Liver (tissue), 9 donors: ENCODE measurements around the gene KIZ. TPM values are rescaled to one million over a fixed set of nuclear protein-coding genes. Genes with fewer than 3 reads are reported as not detected.

Experiments
- DNase-seq: peaks from one replicate; pipeline ENCODE4 v3.0.0-alpha.2; 2017; ENCODE audit warnings: low spot score
- H3K27ac ChIP-seq, 2 donors: one replicate each; pipeline ENCODE4 v1.7.0; 2013; ENCODE audit warnings: inconsistent platforms in 2 of 2, low read length in 2 of 2, control low read depth in 1 of 2, low read depth in 1 of 2, mild to moderate bottlenecking in 1 of 2
- H3K27me3 ChIP-seq, 4 donors: one replicate each; pipeline versions ENCODE4 v1.6.1 to v1.7.0; 2013; ENCODE audit warnings: low read length in 3 of 4, inconsistent platforms in 1 of 4, mild to moderate bottlenecking in 1 of 4, moderate library complexity in 1 of 4; ENCODE audit not compliant: control insufficient read depth in 4 of 4, insufficient read depth in 4 of 4
- H3K36me3 ChIP-seq, 4 donors: one replicate each; pipeline versions ENCODE4 v1.6.1 to v1.7.0; 2013; ENCODE audit warnings: low read length in 3 of 4, mild to moderate bottlenecking in 3 of 4, low read depth in 1 of 4, moderate library complexity in 1 of 4; ENCODE audit not compliant: control insufficient read depth in 4 of 4, insufficient read depth in 3 of 4
- H3K4me1 ChIP-seq, 4 donors: one replicate each; pipeline versions ENCODE4 v1.6.1 to v1.7.0; 2013; ENCODE audit warnings: low read length in 3 of 4, mild to moderate bottlenecking in 3 of 4, moderate library complexity in 1 of 4; ENCODE audit not compliant: control insufficient read depth in 4 of 4, insufficient read depth in 4 of 4
- H3K4me3 ChIP-seq, 3 donors: one replicate each; pipeline versions ENCODE4 v1.6.1 to v1.7.0; 2013; ENCODE audit warnings: low read length in 3 of 3, control low read depth in 1 of 3, low read depth in 1 of 3, mild to moderate bottlenecking in 1 of 3
- H3K9ac ChIP-seq, 2 donors: one replicate each; pipeline ENCODE4 v1.7.0; 2013; ENCODE audit warnings: low read length in 2 of 2, mild to moderate bottlenecking in 2 of 2, moderate library complexity in 2 of 2, control low read depth in 1 of 2, low read depth in 1 of 2
- H3K9me3 ChIP-seq, 4 donors: one replicate each; pipeline versions ENCODE4 v1.6.1 to v1.7.0; 2013; ENCODE audit warnings: low read length in 3 of 4; ENCODE audit not compliant: control insufficient read depth in 4 of 4
- CTCF ChIP-seq: fragments of 150-350 bp; IDR thresholded peaks from 2 replicates; pipeline ENCODE4 v1.5.1; 2017; ENCODE audit warnings: improper control_type of control experiment, low read depth, low read length; ENCODE audit not compliant: missing input control
- EGR1 ChIP-seq, 2 donors: IDR thresholded peaks; 2 replicates each; pipeline ENCODE4 v1.6.1; 2016 to 2018; ENCODE audit warnings: antibody characterized with exemption in 2 of 2, low read depth in 2 of 2
- FOXA1 ChIP-seq: IDR thresholded peaks from 2 replicates; pipeline ENCODE4 v1.6.1; 2016; ENCODE audit warnings: antibody characterized with exemption
- FOXA2 ChIP-seq: IDR thresholded peaks from 2 replicates; pipeline ENCODE4 v1.6.1; 2016; ENCODE audit warnings: antibody characterized with exemption
- GABPA ChIP-seq, 2 donors: IDR thresholded peaks in 1 of 2; conservative IDR thresholded peaks in 1 of 2; 2 replicates each; pipeline ENCODE4 v1.6.1; 2016; ENCODE audit warnings: antibody characterized with exemption in 2 of 2, mild to moderate bottlenecking in 1 of 2, moderate library complexity in 1 of 2
- HNF4A ChIP-seq, 2 donors: conservative IDR thresholded peaks; 2 replicates each; pipeline ENCODE4 v1.6.1; 2016; ENCODE audit warnings: antibody characterized with exemption in 2 of 2, mild to moderate bottlenecking in 2 of 2
- HNF4G ChIP-seq: IDR thresholded peaks from 2 replicates; pipeline ENCODE4 v1.6.1; 2016; ENCODE audit warnings: antibody characterized with exemption
- JUND ChIP-seq, 2 donors: IDR thresholded peaks; 2 replicates each; pipeline ENCODE4 v1.6.1; 2016; ENCODE audit warnings: antibody characterized with exemption in 2 of 2
- NR2F2 ChIP-seq: IDR thresholded peaks from 2 replicates; pipeline ENCODE4 v1.6.1; 2016; ENCODE audit warnings: antibody characterized with exemption
- RAD21 ChIP-seq, 2 donors: IDR thresholded peaks; 2 replicates each; pipeline ENCODE4 v1.6.1; 2016; ENCODE audit warnings: antibody characterized with exemption in 2 of 2, mild to moderate bottlenecking in 2 of 2
- RXRA ChIP-seq, 2 donors: IDR thresholded peaks; 2 replicates each; pipeline ENCODE4 v1.6.1; 2017 to 2018; ENCODE audit warnings: antibody characterized with exemption in 2 of 2, mild to moderate bottlenecking in 1 of 2
- SP1 ChIP-seq: IDR thresholded peaks from 2 replicates; pipeline ENCODE4 v1.6.1; 2018; ENCODE audit warnings: antibody characterized with exemption, mild to moderate bottlenecking
- TAF1 ChIP-seq: conservative IDR thresholded peaks from 2 replicates; pipeline ENCODE4 v1.6.1; 2016; ENCODE audit warnings: antibody characterized with exemption, mild to moderate bottlenecking
- YY1 ChIP-seq: IDR thresholded peaks from 2 replicates; pipeline ENCODE4 v1.6.1; 2016; ENCODE audit warnings: antibody characterized with exemption, mild to moderate bottlenecking
- WGBS: extraction: QIAGEN DNeasy Blood & Tissue Kit; methylation state at CpG from one replicate; pipeline ENCODE4 v1.1.7; 2013; 5-methylcytosine and 5-hydroxymethylcytosine counted together
- polyA plus RNA-seq, 2 donors: library from polyadenylated mRNA; stranded (reverse) in 1 of 2; unstranded in 1 of 2; fragments of 200-250 nt in 1 of 2; fragments of >200 nt in 1 of 2; fragmentation: Nextera tagmentation in 1 of 2; extraction: Ambion mirVana in 1 of 2; gene quantifications; one replicate each; pipeline versions ENCODE4 v1.2.1 to v1.2.3, GENCODE V29; 2013 to 2015
- total RNA-seq, 2 donors: library from RNA; depleted of rRNA; stranded (reverse); fragments of >200 nt; gene quantifications; one replicate each; pipeline ENCODE4 v1.2.3, GENCODE V29; 2014
- TF ChIP-seq, protein P1 (sequence below): IDR thresholded peaks from 2 replicates; pipeline ENCODE4 v1.6.1; 2016; ENCODE audit warnings: antibody characterized with exemption, mild to moderate bottlenecking
- TF ChIP-seq, protein P2 (sequence below): IDR thresholded peaks from 2 replicates; pipeline ENCODE4 v1.6.1; 2016; ENCODE audit warnings: antibody characterized with exemption
- TF ChIP-seq, protein P3 (sequence below): IDR thresholded peaks from 2 replicates; pipeline ENCODE4 v1.6.1; 2016; ENCODE audit warnings: antibody characterized with exemption
- TF ChIP-seq, protein P4 (sequence below): IDR thresholded peaks from 2 replicates; pipeline ENCODE4 v1.6.1; 2016; ENCODE audit warnings: antibody characterized with exemption
- donor health status: healthy.
- donor health status: healthy.
- donor health status: healthy.
- donor health status: healthy.
- donor health status: healthy.

The KIZ gene
- total and polyA plus RNA-seq, 4 donors, result 3.0 to 9.5 (median 5.2) TPM

DNA sequence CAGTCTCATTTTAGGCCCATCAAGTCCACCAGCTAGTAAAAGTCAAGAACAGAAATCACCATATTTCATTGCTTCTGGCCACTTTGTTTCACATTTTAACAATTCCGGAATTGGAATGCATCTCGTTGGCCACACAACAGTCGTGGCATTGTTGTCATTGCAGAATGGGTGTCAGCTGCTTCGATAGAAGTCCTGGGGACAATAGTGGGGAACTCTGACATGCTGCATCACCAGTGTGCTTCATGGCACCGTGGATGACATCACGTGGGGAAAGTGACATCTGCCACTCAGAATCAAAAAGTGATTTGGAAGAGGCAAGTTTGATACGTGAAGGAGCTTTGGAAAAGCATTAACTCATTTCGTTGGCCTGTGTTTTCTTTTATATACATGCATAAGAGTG, 133.5 kb downstream of the KIZ start (continued):
- no peak for TF ChIP-seq HNF4A (conservative IDR thresholded peaks at IDR 0.05)
- TF ChIP-seq HNF4G, result no peak
- TF ChIP-seq NR2F2, result no peak

DNA sequence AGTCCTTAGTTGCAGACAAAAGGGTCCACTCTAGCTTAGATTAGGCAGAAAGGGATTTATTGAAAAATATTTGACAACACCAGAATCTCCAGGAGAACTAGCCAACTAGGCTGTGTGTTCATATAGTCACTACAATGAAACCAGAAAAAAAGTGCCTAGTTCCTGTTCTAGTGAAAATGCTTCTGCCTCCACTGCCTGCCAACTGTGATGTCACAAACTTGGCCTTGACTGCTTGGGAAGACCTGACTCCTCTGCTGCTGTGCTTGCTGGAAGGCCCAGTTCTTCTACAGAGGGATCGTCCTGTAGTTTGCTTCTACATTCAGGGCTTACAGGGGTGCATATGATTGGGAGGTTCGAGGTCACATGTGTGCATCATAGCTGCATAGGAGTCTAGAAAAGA, 136.9 kb downstream of the KIZ start:
- H3K36me3 ChIP-seq, result no peaks in the 10 kb centered on the region
- TF ChIP-seq TAF1 (no peak), HNF4A (conservative IDR thresholded peaks at IDR 0.05) (no peak), SP1 (no peak), EGR1 (IDR thresholded peaks at IDR 0.05; ENCODE audit: low read depth in 2 of 2) (no peak), RAD21 (IDR thresholded peaks at IDR 0.05) (no peak), JUND (IDR thresholded peaks at IDR 0.05) (no peak), CTCF (no peak), GABPA (IDR thresholded peaks at IDR 0.05 in 1 of 2, conservative IDR thresholded peaks at IDR 0.05 in 1 of 2) (no peak), YY1 (no peak), HNF4G (no peak), NR2F2 (no peak), FOXA1 (no peak), FOXA2 (no peak), RXRA (IDR thresholded peaks at IDR 0.05) (no peak)
- TF ChIP-seq, protein P1, sequence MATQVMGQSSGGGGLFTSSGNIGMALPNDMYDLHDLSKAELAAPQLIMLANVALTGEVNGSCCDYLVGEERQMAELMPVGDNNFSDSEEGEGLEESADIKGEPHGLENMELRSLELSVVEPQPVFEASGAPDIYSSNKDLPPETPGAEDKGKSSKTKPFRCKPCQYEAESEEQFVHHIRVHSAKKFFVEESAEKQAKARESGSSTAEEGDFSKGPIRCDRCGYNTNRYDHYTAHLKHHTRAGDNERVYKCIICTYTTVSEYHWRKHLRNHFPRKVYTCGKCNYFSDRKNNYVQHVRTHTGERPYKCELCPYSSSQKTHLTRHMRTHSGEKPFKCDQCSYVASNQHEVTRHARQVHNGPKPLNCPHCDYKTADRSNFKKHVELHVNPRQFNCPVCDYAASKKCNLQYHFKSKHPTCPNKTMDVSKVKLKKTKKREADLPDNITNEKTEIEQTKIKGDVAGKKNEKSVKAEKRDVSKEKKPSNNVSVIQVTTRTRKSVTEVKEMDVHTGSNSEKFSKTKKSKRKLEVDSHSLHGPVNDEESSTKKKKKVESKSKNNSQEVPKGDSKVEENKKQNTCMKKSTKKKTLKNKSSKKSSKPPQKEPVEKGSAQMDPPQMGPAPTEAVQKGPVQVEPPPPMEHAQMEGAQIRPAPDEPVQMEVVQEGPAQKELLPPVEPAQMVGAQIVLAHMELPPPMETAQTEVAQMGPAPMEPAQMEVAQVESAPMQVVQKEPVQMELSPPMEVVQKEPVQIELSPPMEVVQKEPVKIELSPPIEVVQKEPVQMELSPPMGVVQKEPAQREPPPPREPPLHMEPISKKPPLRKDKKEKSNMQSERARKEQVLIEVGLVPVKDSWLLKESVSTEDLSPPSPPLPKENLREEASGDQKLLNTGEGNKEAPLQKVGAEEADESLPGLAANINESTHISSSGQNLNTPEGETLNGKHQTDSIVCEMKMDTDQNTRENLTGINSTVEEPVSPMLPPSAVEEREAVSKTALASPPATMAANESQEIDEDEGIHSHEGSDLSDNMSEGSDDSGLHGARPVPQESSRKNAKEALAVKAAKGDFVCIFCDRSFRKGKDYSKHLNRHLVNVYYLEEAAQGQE, result no peak
- TF ChIP-seq, protein P2, sequence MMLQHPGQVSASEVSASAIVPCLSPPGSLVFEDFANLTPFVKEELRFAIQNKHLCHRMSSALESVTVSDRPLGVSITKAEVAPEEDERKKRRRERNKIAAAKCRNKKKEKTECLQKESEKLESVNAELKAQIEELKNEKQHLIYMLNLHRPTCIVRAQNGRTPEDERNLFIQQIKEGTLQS, result no peak
- TF ChIP-seq, protein P3, sequence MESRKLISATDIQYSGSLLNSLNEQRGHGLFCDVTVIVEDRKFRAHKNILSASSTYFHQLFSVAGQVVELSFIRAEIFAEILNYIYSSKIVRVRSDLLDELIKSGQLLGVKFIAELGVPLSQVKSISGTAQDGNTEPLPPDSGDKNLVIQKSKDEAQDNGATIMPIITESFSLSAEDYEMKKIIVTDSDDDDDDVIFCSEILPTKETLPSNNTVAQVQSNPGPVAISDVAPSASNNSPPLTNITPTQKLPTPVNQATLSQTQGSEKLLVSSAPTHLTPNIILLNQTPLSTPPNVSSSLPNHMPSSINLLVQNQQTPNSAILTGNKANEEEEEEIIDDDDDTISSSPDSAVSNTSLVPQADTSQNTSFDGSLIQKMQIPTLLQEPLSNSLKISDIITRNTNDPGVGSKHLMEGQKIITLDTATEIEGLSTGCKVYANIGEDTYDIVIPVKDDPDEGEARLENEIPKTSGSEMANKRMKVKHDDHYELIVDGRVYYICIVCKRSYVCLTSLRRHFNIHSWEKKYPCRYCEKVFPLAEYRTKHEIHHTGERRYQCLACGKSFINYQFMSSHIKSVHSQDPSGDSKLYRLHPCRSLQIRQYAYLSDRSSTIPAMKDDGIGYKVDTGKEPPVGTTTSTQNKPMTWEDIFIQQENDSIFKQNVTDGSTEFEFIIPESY, result no peak
- TF ChIP-seq, protein P4, sequence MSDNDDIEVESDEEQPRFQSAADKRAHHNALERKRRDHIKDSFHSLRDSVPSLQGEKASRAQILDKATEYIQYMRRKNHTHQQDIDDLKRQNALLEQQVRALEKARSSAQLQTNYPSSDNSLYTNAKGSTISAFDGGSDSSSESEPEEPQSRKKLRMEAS, result no peak
- no peak overlapping the region for H3K9ac ChIP-seq
- no peak for DNase-seq
- no peaks in the 10 kb centered on the region for H3K4me1 ChIP-seq
- no peak overlapping the region for H3K27ac ChIP-seq
- WGBS, result 86% methylated on average over 2 of the region's 2 CpGs
- H3K27me3 ChIP-seq, result no peaks in the 10 kb centered on the region
- peaks cover 0 to 6% (median 5%) of the 10 kb centered on the region in 4 donors for H3K9me3 ChIP-seq
- H3K4me3 ChIP-seq, result no peak overlapping the region
